Neural crest cell (in vitro differentiated cells): ENCODE data around the gene BHLHA9. TPM values are rescaled to one million over a fixed set of nuclear protein-coding genes. Genes with fewer than 3 reads are reported as not detected.

Experiments
- DNase-seq: peaks from one replicate; pipeline ENCODE4 v3.0.0; 2021; ENCODE audit warnings: low read depth, mixed read lengths, low spot score
- H3K27ac Mint-ChIP-seq: one replicate; pipeline ENCODE4 v1.8.0; 2021; ENCODE audit warnings: mild to moderate bottlenecking, mixed read lengths; ENCODE audit not compliant: unreplicated experiment
- H3K27me3 Mint-ChIP-seq: 2 replicates; pipeline ENCODE4 v1.8.0; 2021; ENCODE audit warnings: low read depth, mild to moderate bottlenecking, mixed read lengths
- H3K36me3 Mint-ChIP-seq: 2 replicates; pipeline ENCODE4 v1.8.0; 2021; ENCODE audit warnings: low read depth, mild to moderate bottlenecking, mixed read lengths
- H3K4me1 Mint-ChIP-seq: 2 replicates; pipeline ENCODE4 v1.8.0; 2021; ENCODE audit warnings: mixed read lengths
- H3K4me3 Mint-ChIP-seq: one replicate; pipeline ENCODE4 v1.8.0; 2021; ENCODE audit warnings: mild to moderate bottlenecking, mixed read lengths
- H3K9me3 Mint-ChIP-seq: 2 replicates; pipeline ENCODE4 v1.8.0; 2021; ENCODE audit warnings: mixed read lengths
- total RNA-seq: library from RNA; stranded (reverse); gene quantifications from 2 replicates; pipeline ENCODE4 v1.2.1, GENCODE V29; 2021
- TF ChIP-seq, protein P1 (sequence below): fragments of 200-600 bp; sonication (generic); conservative IDR thresholded peaks from 2 replicates; pipeline ENCODE4 v1.5.0; 2021; ENCODE audit warnings: antibody characterized with exemption, mild to moderate bottlenecking

Gene BHLHA9
- total RNA-seq, 1 donor from 2014 or later, result not detected

GRCh38 chr17:1275205-1275961, 5.1 kb downstream of the BHLHA9 start:
- TF ChIP-seq, protein P1, sequence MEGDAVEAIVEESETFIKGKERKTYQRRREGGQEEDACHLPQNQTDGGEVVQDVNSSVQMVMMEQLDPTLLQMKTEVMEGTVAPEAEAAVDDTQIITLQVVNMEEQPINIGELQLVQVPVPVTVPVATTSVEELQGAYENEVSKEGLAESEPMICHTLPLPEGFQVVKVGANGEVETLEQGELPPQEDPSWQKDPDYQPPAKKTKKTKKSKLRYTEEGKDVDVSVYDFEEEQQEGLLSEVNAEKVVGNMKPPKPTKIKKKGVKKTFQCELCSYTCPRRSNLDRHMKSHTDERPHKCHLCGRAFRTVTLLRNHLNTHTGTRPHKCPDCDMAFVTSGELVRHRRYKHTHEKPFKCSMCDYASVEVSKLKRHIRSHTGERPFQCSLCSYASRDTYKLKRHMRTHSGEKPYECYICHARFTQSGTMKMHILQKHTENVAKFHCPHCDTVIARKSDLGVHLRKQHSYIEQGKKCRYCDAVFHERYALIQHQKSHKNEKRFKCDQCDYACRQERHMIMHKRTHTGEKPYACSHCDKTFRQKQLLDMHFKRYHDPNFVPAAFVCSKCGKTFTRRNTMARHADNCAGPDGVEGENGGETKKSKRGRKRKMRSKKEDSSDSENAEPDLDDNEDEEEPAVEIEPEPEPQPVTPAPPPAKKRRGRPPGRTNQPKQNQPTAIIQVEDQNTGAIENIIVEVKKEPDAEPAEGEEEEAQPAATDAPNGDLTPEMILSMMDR, result no peak

GRCh38 chr17:1275962-1276736, 5.9 kb downstream of the BHLHA9 start:
- H3K9me3 Mint-ChIP-seq, result no peaks in the 10 kb centered on the region

More at GRCh38 chr17:1275205-1275961, 5.1 kb downstream of the BHLHA9 start:
- no peak for DNase-seq
- H3K4me3 Mint-ChIP-seq, result no peak overlapping the region
- no peaks in the 10 kb centered on the region for H3K9me3 Mint-ChIP-seq
- no peaks in the 10 kb centered on the region for H3K36me3 Mint-ChIP-seq
- no peak overlapping the region for H3K27ac Mint-ChIP-seq
- H3K4me1 Mint-ChIP-seq, result peaks cover 8% of the 10 kb centered on the region
- peaks cover 7% of the 10 kb centered on the region for H3K27me3 Mint-ChIP-seq

GRCh38 chr17:1280652-1281051, 10.4 kb downstream of the BHLHA9 start:
- TF ChIP-seq, protein P1, result no peak
- Mint-ChIP-seq H3K27me3 (peaks cover 3% of the 10 kb centered on the region), H3K9me3 (no peaks in the 10 kb centered on the region), H3K36me3 (no peaks in the 10 kb centered on the region), H3K4me1 (peaks cover 11% of the 10 kb centered on the region), H3K27ac (no peak overlapping the region), H3K4me3 (no peak overlapping the region)
- no peak for DNase-seq

More at GRCh38 chr17:1275962-1276736, 5.9 kb downstream of the BHLHA9 start:
- DNase-seq, result peak; percentile 84
- H3K27me3 Mint-ChIP-seq, result peaks cover 7% of the 10 kb centered on the region
- peak overlapping the region; percentile 19 for H3K4me3 Mint-ChIP-seq
- no peaks in the 10 kb centered on the region for H3K36me3 Mint-ChIP-seq
- H3K27ac Mint-ChIP-seq, result peak overlapping the region; percentile 13
- peaks cover 8% of the 10 kb centered on the region for H3K4me1 Mint-ChIP-seq
- TF ChIP-seq, protein P1, result peak; percentile 85

DNA sequence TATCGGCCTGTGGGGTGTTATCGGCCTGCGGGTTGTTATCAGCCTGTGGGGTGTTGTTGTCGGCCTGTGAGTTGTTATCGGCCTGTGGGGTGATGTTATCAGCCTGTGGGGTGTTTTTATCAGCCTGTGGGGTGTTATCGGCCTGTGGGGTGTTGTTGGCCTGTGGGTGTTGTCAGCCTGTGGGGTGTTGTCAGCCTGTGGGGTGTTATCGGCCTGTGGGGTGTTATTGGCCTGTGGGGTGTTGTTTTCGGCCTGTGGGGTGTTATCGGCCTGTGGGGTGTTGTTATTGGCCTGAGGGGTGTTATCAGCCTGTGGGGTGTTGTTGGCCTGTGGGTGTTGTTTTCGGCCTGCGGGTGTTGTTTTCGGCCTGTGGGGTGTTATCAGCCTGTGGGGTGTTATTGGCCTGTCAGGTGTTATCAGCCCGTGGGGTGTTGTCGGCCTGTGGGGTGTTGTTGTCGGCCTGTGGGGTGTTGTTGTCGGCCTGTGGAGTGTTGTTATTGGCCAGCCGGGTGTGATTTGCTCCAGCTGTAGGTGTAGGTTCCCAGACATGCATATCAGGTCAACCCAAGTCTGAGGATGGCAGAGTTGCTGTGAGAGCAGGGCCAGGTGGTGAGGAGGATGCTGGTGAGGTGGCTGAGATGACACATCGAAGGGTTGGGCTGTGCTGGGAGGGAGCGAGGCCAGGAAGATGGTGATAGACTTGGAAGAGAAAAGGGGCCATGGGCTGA, 16.3 kb downstream of the BHLHA9 start:
- peaks cover 6% of the 10 kb centered on the region for H3K36me3 Mint-ChIP-seq
- no peaks in the 10 kb centered on the region for H3K27me3 Mint-ChIP-seq
- peaks cover 8% of the 10 kb centered on the region for H3K4me1 Mint-ChIP-seq
- H3K27ac Mint-ChIP-seq, result peak overlapping the region; percentile 21
- H3K9me3 Mint-ChIP-seq, result peaks cover 5% of the 10 kb centered on the region
- TF ChIP-seq, protein P1, result no peak
- no peak overlapping the region for H3K4me3 Mint-ChIP-seq
- no peak for DNase-seq

DNA sequence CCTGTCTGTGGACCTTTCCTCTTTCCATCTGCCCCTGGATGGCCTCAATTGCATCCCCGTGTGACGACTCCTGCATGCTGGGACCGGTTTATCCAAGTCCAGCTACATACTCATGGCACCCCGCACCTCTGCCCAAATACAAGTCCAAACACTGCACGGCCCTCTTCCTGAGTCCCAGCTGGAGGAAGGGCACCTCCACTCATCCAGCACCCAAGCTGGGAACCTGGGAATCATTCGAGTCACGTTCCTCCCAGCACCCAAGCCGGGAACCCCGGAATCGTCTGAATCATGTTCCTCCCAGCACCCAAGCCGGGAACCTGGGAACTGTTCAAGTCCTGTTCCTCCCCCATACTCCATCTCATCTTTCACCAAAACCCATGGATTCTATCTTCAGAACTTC, 19.5 kb downstream of the BHLHA9 start:
- TF ChIP-seq, protein P1, result no peak
- DNase-seq, result no peak
- Mint-ChIP-seq H3K36me3 (peaks cover 12% of the 10 kb centered on the region), H3K4me1 (peaks cover 15% of the 10 kb centered on the region), H3K4me3 (no peak overlapping the region), H3K27me3 (peaks cover 3% of the 10 kb centered on the region), H3K9me3 (peaks cover 11% of the 10 kb centered on the region), H3K27ac (no peak overlapping the region)
